PC-9 (cell line): ENCODE data around the gene MEF2C. TPM values are rescaled to one million over a fixed set of nuclear protein-coding genes. Genes with fewer than 3 reads are reported as not detected.

ENCODE experiments used
- BruUV-seq: library from RNA; stranded (reverse); fragments of 400-500 nt; replicated peaks from 2 replicates; lab custom pipeline; 2021; lab: Mats Ljungman, UMichigan
- CTCF ChIA-PET: fragments of 300-600 bp; sonication (Branson Sonifier 250); formaldehyde crosslinking; loops from one replicate; lab custom pipeline; 2022; ENCODE audit warnings: antibody characterized with exemption; lab: Charles Lee
- POLR2A ChIA-PET: fragments of 300-600 bp; sonication (Branson Sonifier 250); formaldehyde crosslinking; loops from one replicate; lab custom pipeline; 2022; ENCODE audit warnings: antibody characterized with exemption; ENCODE audit not compliant: unreplicated experiment; lab: Charles Lee
- DNase-seq, 2 experiments: peaks; one replicate each; pipeline versions ENCODE4 v3.0.0 to v3.0.0-alpha.2; 2015 to 2022; ENCODE audit warnings: mixed read lengths in 1 of 2
- H2AFZ ChIP-seq: fragments of 200-600 bp; sonication (generic); 2 replicates; pipeline ENCODE4 v1.8.1; 2017; ENCODE audit warnings: antibody characterized with exemption
- H3F3A ChIP-seq: fragments of 200-600 bp; sonication (generic); 2 replicates; pipeline ENCODE4 v1.8.1; 2017; ENCODE audit warnings: antibody characterized with exemption, mild to moderate bottlenecking, low read depth; ENCODE audit not compliant: insufficient read depth
- H3K27ac ChIP-seq: fragments of 200-600 bp; sonication (generic); 2 replicates; pipeline ENCODE4 v1.6.1; 2016; ENCODE audit warnings: mixed run types
- H3K27me3 ChIP-seq: fragments of 200-600 bp; sonication (generic); 2 replicates; pipeline ENCODE4 v1.6.1; 2016; ENCODE audit warnings: low read depth, mixed run types; ENCODE audit not compliant: insufficient read depth
- H3K36me3 ChIP-seq: fragments of 200-600 bp; sonication (generic); 2 replicates; pipeline ENCODE4 v1.6.1; 2016; ENCODE audit warnings: low read depth, mixed run types
- H3K4me1 ChIP-seq: fragments of 200-600 bp; sonication (generic); replicated peaks from 2 replicates; pipeline ENCODE4 v1.6.1; 2016; ENCODE audit warnings: mixed run types; ENCODE audit not compliant: insufficient read depth
- H3K4me2 ChIP-seq: fragments of 200-600 bp; sonication (generic); 2 replicates; pipeline ENCODE4 v1.6.1; 2017; ENCODE audit warnings: mixed run types
- H3K4me3 ChIP-seq: fragments of 200-600 bp; sonication (generic); 2 replicates; pipeline ENCODE4 v1.6.1; 2016; ENCODE audit warnings: mixed run types
- H3K79me2 ChIP-seq: fragments of 200-600 bp; sonication (generic); 2 replicates; pipeline ENCODE4 v1.6.1; 2017; ENCODE audit warnings: low read depth, mixed run types
- H3K9me2 ChIP-seq: fragments of 200-600 bp; sonication (generic); 2 replicates; pipeline ENCODE4 v1.8.1; 2017; ENCODE audit warnings: mild to moderate bottlenecking; ENCODE audit not compliant: insufficient read depth
- H3K9me3 ChIP-seq: fragments of 200-600 bp; sonication (generic); 2 replicates; pipeline ENCODE4 v1.8.1; 2016; ENCODE audit warnings: low read depth; ENCODE audit not compliant: insufficient read depth
- H4K20me1 ChIP-seq: fragments of 200-600 bp; sonication (generic); 2 replicates; pipeline ENCODE4 v1.8.1; 2017; ENCODE audit not compliant: insufficient read depth
- EZH2 ChIP-seq: fragments of 200-600 bp; sonication (generic); IDR thresholded peaks from 2 replicates; pipeline ENCODE4 v1.8.0; 2017; ENCODE audit warnings: antibody characterized with exemption, low read depth
- intact Hi-C: fragments of 100-400 bp; cut with micrococcal nuclease; formaldehyde crosslinking; loops from one replicate; pipeline ENCODE4 v1.10.0; 2022; ENCODE audit not compliant: unreplicated experiment
- total RNA-seq: library from RNA; stranded (reverse); gene quantifications from 2 replicates; pipeline ENCODE4 v1.2.3, GENCODE V29; 2021
- TF ChIP-seq, protein P1 (sequence below): fragments of 200-600 bp; sonication (generic); conservative IDR thresholded peaks from 2 replicates; pipeline ENCODE4 v1.6.1; 2017; ENCODE audit warnings: mixed run types, antibody characterized with exemption, mild to moderate bottlenecking, moderate library complexity

MEF2C gene
- total RNA-seq, 1 experiment from 2014 or later: 2.5 TPM

DNA sequence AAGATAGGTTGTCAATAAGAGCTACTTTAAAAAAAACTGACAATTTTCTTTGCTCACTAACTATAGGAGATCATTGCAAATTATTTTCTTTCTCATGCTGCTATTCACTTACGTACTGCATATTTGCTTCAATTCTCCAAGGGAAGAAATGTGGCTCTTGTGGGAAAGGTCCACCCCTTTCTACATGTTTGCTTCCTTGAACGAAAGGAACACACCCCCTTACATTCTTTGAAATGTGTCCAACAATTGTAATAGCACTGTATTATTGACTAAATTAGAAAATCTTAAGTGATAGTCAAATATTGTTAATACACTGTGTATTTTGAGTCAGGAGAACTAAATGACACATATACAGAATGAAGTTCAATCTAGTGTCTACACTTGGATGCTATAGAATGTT lies 5.2 kb downstream of the MEF2C start:
- no peaks in the 10 kb centered on the region for H3K36me3 ChIP-seq
- H2AFZ ChIP-seq: no peak overlapping the region
- TF ChIP-seq, protein P1, sequence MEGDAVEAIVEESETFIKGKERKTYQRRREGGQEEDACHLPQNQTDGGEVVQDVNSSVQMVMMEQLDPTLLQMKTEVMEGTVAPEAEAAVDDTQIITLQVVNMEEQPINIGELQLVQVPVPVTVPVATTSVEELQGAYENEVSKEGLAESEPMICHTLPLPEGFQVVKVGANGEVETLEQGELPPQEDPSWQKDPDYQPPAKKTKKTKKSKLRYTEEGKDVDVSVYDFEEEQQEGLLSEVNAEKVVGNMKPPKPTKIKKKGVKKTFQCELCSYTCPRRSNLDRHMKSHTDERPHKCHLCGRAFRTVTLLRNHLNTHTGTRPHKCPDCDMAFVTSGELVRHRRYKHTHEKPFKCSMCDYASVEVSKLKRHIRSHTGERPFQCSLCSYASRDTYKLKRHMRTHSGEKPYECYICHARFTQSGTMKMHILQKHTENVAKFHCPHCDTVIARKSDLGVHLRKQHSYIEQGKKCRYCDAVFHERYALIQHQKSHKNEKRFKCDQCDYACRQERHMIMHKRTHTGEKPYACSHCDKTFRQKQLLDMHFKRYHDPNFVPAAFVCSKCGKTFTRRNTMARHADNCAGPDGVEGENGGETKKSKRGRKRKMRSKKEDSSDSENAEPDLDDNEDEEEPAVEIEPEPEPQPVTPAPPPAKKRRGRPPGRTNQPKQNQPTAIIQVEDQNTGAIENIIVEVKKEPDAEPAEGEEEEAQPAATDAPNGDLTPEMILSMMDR: no peak
- TF ChIP-seq EZH2: no peak
- no peaks in the 10 kb centered on the region for H3K79me2 ChIP-seq
- POLR2A ChIA-PET: no interaction called here
- H4K20me1 ChIP-seq: no peaks in the 10 kb centered on the region
- DNase-seq: no peak
- H3K27me3 ChIP-seq: no peaks in the 10 kb centered on the region
- H3K27ac ChIP-seq: no peak overlapping the region
- H3K4me2 ChIP-seq: no peak overlapping the region
- H3K4me3 ChIP-seq: no peak overlapping the region
- no TSS peak for BruUV-seq
- H3K9me3 ChIP-seq: no peaks in the 10 kb centered on the region
- CTCF ChIA-PET: no interaction called here
- intact Hi-C loops: no loop called here
- H3F3A ChIP-seq: no peaks in the 10 kb centered on the region; the same call in 1 of the 2 replicates
- H3K4me1 ChIP-seq: peaks cover 6% of the 10 kb centered on the region; the same call in 1 of the 2 replicates
- H3K9me2 ChIP-seq: no peaks in the 10 kb centered on the region

DNA sequence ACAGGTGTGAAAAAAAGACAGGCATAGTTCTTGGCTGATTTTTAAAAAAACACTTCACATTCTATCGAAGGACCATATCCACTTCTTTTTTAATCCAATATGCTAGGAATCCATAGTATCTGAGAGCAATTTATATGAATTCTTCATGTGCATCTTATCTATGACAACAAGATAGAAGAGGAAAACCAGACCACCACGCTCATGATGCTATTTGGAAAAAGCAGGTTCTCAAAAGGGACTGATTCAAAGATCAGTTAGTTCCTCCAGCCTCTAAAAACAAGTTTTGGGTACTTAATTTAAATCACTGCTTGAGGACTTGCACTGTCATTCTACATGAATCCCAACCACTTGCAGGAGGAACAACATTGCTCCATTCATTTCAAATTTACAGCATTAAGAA lies 6.3 kb downstream of the MEF2C start:
- Histone ChIP-seq H3K27ac (no peak overlapping the region), H3F3A (no peaks in the 10 kb centered on the region; the same call in 1 of the 2 replicates), H3K4me1 (peaks cover 6% of the 10 kb centered on the region; the same call in 1 of the 2 replicates), H2AFZ (no peak overlapping the region), H4K20me1 (no peaks in the 10 kb centered on the region), H3K4me2 (no peak overlapping the region), H3K36me3 (no peaks in the 10 kb centered on the region), H3K79me2 (no peaks in the 10 kb centered on the region), H3K4me3 (no peak overlapping the region), H3K9me3 (no peaks in the 10 kb centered on the region), H3K9me2 (no peaks in the 10 kb centered on the region), H3K27me3 (no peaks in the 10 kb centered on the region)
- CTCF ChIA-PET: no interaction called here
- no peak for TF ChIP-seq EZH2
- TF ChIP-seq, protein P1: no peak
- no TSS peak for BruUV-seq
- no peak for DNase-seq
- POLR2A ChIA-PET: no interaction called here
- intact Hi-C loops: no loop called here

DNA sequence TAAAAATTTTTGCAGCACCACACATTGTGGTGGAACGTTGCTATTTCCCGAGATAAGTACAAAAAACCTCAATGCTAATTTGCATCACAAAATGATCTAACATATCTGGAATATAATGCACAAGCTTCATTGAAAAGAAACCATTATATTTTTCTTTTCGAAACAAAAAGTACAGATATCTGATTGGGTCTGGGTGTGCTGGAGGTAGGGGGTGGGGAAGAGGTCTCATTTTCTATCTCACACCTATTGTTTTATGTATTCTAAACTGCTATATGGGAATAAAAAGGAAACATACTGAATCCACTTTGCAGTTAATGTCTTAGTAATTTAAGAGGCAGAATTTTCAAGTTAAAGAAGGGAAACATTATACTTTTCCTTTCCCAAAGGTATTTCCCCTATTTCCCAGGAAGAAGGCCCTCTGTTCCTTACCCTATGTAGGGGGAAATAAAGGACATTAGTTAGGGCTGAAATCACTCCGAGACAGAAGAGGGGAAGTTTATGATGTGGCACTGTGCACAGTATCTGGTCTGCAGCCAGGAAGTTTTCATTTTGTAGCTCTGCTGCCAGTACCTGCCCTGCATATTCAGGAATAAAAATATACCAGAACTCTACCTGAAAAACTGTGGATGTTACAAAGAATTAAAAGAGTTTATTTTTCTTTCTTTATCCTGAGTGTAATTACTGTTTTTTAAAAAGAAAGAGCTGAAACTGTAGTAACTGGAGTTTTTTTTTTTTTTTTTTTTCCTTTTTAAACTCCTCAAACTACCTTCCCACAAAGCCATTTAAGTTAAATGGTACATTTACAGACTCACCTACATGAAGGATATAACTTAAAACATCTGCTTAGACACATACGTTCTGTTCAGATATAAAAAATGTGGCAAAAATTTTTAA lies 7.4 kb downstream of the MEF2C start:
- ChIA-PET POLR2A (no interaction called here), CTCF (interaction anchor here (0.6 kb wide), 1 partner anchor 151 kb away, joined by 8 read pairs; no protein-coding TSS in a partner anchor)
- Histone ChIP-seq H4K20me1 (no peaks in the 10 kb centered on the region), H3K27me3 (no peaks in the 10 kb centered on the region), H3K27ac (no peak overlapping the region), H3K36me3 (no peaks in the 10 kb centered on the region), H2AFZ (0 out of 2 replicates have a peak overlapping the region, but pooled peaks have one; percentile 62), H3K79me2 (no peaks in the 10 kb centered on the region), H3F3A (no peaks in the 10 kb centered on the region), H3K4me3 (no peak overlapping the region), H3K4me2 (no peak overlapping the region), H3K4me1 (peaks cover 6% of the 10 kb centered on the region; the same call in 1 of the 2 replicates), H3K9me2 (no peaks in the 10 kb centered on the region), H3K9me3 (no peaks in the 10 kb centered on the region)
- intact Hi-C loops: no loop called here
- TF ChIP-seq, protein P1: no peak
- TF ChIP-seq EZH2: no peak
- DNase-seq: no peak
- BruUV-seq: no TSS peak
